ENCODE results near the gene NEURL2. TPM values are rescaled to one million over a fixed set of nuclear protein-coding genes. Genes with fewer than 3 reads are reported as not detected.
"Not testable (repeated sequence)": the region's sequence is repeated elsewhere in the genome, so short reads cannot be mapped to it uniquely, and the experiment has no call there.

Gene NEURL2
- total RNA-seq, 2 experiments from 2014 or later, result 1.1 to 1.3 TPM

GRCh38 chr20:45878076-45878761, 12.8 kb downstream of the NEURL2 start:
- peaks cover 22% of the 10 kb centered on the region for H3K4me1 Mint-ChIP-seq (ENCODE audit: low read depth)
- no peak for DNase-seq
- H3K36me3 Mint-ChIP-seq (ENCODE audit: low read depth), result peaks cover 24% of the 10 kb centered on the region
- POLR2A ChIA-PET, result no interaction called here
- no peak overlapping the region for H3K27ac Mint-ChIP-seq
- no peaks in the 10 kb centered on the region for H3K27me3 Mint-ChIP-seq (ENCODE audit: low read depth)
- CTCF ChIA-PET, result no interaction called here
- ATAC-seq, result no peak
- H3K9me3 Mint-ChIP-seq (ENCODE audit: insufficient read depth), result no peaks in the 10 kb centered on the region
- H3K4me3 Mint-ChIP-seq, result no peak overlapping the region

GRCh38 chr20:45874576-45874975, 16.4 kb downstream of the NEURL2 start:
- ATAC-seq, result no peak
- CTCF ChIA-PET, result interaction anchor here (1.7 kb wide), 1 partner anchor 76 kb away, joined by 6 read pairs; no protein-coding TSS in a partner anchor
- no peak for DNase-seq
- Mint-ChIP-seq H3K27ac (no peak overlapping the region), H3K9me3 (ENCODE audit: insufficient read depth) (no peaks in the 10 kb centered on the region), H3K36me3 (ENCODE audit: low read depth) (peaks cover 9% of the 10 kb centered on the region), H3K4me1 (ENCODE audit: low read depth) (no peaks in the 10 kb centered on the region), H3K4me3 (no peak overlapping the region), H3K27me3 (ENCODE audit: low read depth) (no peaks in the 10 kb centered on the region)
- POLR2A ChIA-PET, result no interaction called here

GRCh38 chr20:45874104-45874481, 16.9 kb downstream of the NEURL2 start:
- CTCF ChIA-PET; H3K4me3 Mint-ChIP-seq; POLR2A ChIA-PET; H3K9me3 Mint-ChIP-seq (ENCODE audit: insufficient read depth); H3K27me3 Mint-ChIP-seq (ENCODE audit: low read depth); DNase-seq; H3K36me3 Mint-ChIP-seq (ENCODE audit: low read depth); H3K27ac Mint-ChIP-seq; ATAC-seq; H3K4me1 Mint-ChIP-seq (ENCODE audit: low read depth): not testable (repeated sequence)

GRCh38 chr20:45873409-45874103, 17.5 kb downstream of the NEURL2 start:
- ChIA-PET POLR2A (no interaction called here), CTCF (interaction anchor here (0.9 kb wide), 1 partner anchor 103 kb away, joined by 3 read pairs; no protein-coding TSS in a partner anchor)
- DNase-seq (no peak), ATAC-seq (no peak)
- Mint-ChIP-seq H3K27ac (no peak overlapping the region), H3K9me3 (ENCODE audit: insufficient read depth) (no peaks in the 10 kb centered on the region), H3K4me1 (ENCODE audit: low read depth) (no peaks in the 10 kb centered on the region), H3K36me3 (ENCODE audit: low read depth) (peaks cover 9% of the 10 kb centered on the region), H3K4me3 (no peak overlapping the region), H3K27me3 (ENCODE audit: low read depth) (no peaks in the 10 kb centered on the region)

GRCh38 chr20:45872626-45873025, 18.4 kb downstream of the NEURL2 start:
- POLR2A ChIA-PET, result no interaction called here
- no peak overlapping the region for H3K4me3 Mint-ChIP-seq
- no peak overlapping the region for H3K27ac Mint-ChIP-seq

GRCh38 chr20:45867819-45868176, 23.2 kb downstream of the NEURL2 start:
- H3K36me3 Mint-ChIP-seq (ENCODE audit: low read depth), result no peaks in the 10 kb centered on the region
- H3K27ac Mint-ChIP-seq, result no peak overlapping the region
- DNase-seq (no peak), ATAC-seq (no peak)
- POLR2A ChIA-PET, result no interaction called here
- H3K9me3 Mint-ChIP-seq (ENCODE audit: insufficient read depth), result no peaks in the 10 kb centered on the region
- H3K4me1 Mint-ChIP-seq (ENCODE audit: low read depth), result no peaks in the 10 kb centered on the region
- H3K27me3 Mint-ChIP-seq (ENCODE audit: low read depth), result no peaks in the 10 kb centered on the region
- CTCF ChIA-PET, result interaction anchor here (0.6 to 1.3 kb wide), 2 partner anchors 9 to 23 kb away, joined by 3 to 5 read pairs; no protein-coding TSS in a partner anchor
- no peak overlapping the region for H3K4me3 Mint-ChIP-seq

More at GRCh38 chr20:45872626-45873025, 18.4 kb downstream of the NEURL2 start:
- CTCF ChIA-PET, result interaction anchor here (0.6 kb wide), 1 partner anchor 12 kb away, joined by 3 read pairs; no protein-coding TSS in a partner anchor
- Mint-ChIP-seq H3K27me3 (ENCODE audit: low read depth) (no peaks in the 10 kb centered on the region), H3K4me1 (ENCODE audit: low read depth) (no peaks in the 10 kb centered on the region), H3K36me3 (ENCODE audit: low read depth) (peaks cover 9% of the 10 kb centered on the region), H3K9me3 (ENCODE audit: insufficient read depth) (no peaks in the 10 kb centered on the region)
- DNase-seq (no peak), ATAC-seq (no peak)

- POLR2A ChIA-PET, result interaction anchor here (0.7 kb wide), 1 partner anchor 54 kb away, joined by 3 read pairs; the partner anchor contains the start of gene UBE2C
- Mint-ChIP-seq H3K9me3 (ENCODE audit: insufficient read depth) (no peaks in the 10 kb centered on the region), H3K4me3 (no peak overlapping the region), H3K36me3 (ENCODE audit: low read depth) (no peaks in the 10 kb centered on the region), H3K27ac (no peak overlapping the region), H3K4me1 (ENCODE audit: low read depth) (no peaks in the 10 kb centered on the region), H3K27me3 (ENCODE audit: low read depth) (no peaks in the 10 kb centered on the region)
- CTCF ChIA-PET, result interaction anchor here (1.3 kb wide), 1 partner anchor 9 kb away, joined by 3 read pairs; no protein-coding TSS in a partner anchor
- no peak for DNase-seq
- no peak for ATAC-seq
These were observed 23.7 kb downstream of the NEURL2 start for GRCh38 chr20:45867136-45867818.

GRCh38 chr20:45866454-45866853, 24.6 kb downstream of the NEURL2 start:
- no peaks in the 10 kb centered on the region for H3K36me3 Mint-ChIP-seq (ENCODE audit: low read depth)
- no peak for ATAC-seq
- POLR2A ChIA-PET, result interaction anchor here (0.7 kb wide), 1 partner anchor 54 kb away, joined by 3 read pairs; the partner anchor contains the start of gene UBE2C

GRCh38 chr20:45863543-45864470, 27.2 kb downstream of the NEURL2 start:
- no peak overlapping the region for H3K27ac Mint-ChIP-seq
- no peak overlapping the region for H3K4me3 Mint-ChIP-seq
- DNase-seq (no peak), ATAC-seq (no peak)
- no peaks in the 10 kb centered on the region for H3K27me3 Mint-ChIP-seq (ENCODE audit: low read depth)
- ChIA-PET POLR2A (interaction anchor here (1.0 kb wide), 1 partner anchor 17 kb away, joined by 6 read pairs; the partner anchor contains the start of gene ZSWIM1), CTCF (interaction anchor here (0.6 to 1.1 kb wide), 2 partner anchors 23 to 27 kb away, joined by 3 read pairs; partner anchors contain the start of genes CTSA, NEURL2 and SPATA25)
- H3K36me3 Mint-ChIP-seq (ENCODE audit: low read depth), result no peaks in the 10 kb centered on the region
- peaks cover 14% of the 10 kb centered on the region for H3K4me1 Mint-ChIP-seq (ENCODE audit: low read depth)
- no peaks in the 10 kb centered on the region for H3K9me3 Mint-ChIP-seq (ENCODE audit: insufficient read depth)

More at GRCh38 chr20:45866454-45866853, 24.6 kb downstream of the NEURL2 start:
- Mint-ChIP-seq H3K4me3 (no peak overlapping the region), H3K27ac (no peak overlapping the region), H3K9me3 (ENCODE audit: insufficient read depth) (no peaks in the 10 kb centered on the region), H3K27me3 (ENCODE audit: low read depth) (no peaks in the 10 kb centered on the region), H3K4me1 (ENCODE audit: low read depth) (no peaks in the 10 kb centered on the region)
- CTCF ChIA-PET, result interaction anchor here (0.7 to 1.3 kb wide), 2 partner anchors 8 to 60 kb away, joined by 3 read pairs; no protein-coding TSS in a partner anchor
- DNase-seq, result no peak

- no peak overlapping the region for H3K4me3 Mint-ChIP-seq
- H3K9me3 Mint-ChIP-seq (ENCODE audit: insufficient read depth), result no peaks in the 10 kb centered on the region
- ATAC-seq (no peak), DNase-seq (no peak)
- ChIA-PET POLR2A (no interaction called here), CTCF (interaction anchor here (1.6 kb wide), 1 partner anchor 62 kb away, joined by 4 read pairs; no protein-coding TSS in a partner anchor)
- no peak overlapping the region for H3K27ac Mint-ChIP-seq
- peaks cover 4% of the 10 kb centered on the region for H3K36me3 Mint-ChIP-seq (ENCODE audit: low read depth)
- H3K27me3 Mint-ChIP-seq (ENCODE audit: low read depth), result no peaks in the 10 kb centered on the region
- H3K4me1 Mint-ChIP-seq (ENCODE audit: low read depth), result peaks cover 31% of the 10 kb centered on the region
These were observed 29.6 kb downstream of the NEURL2 start for GRCh38 chr20:45861221-45862075.
